VCaP (cell line): ENCODE measurements around the gene HHLA2.

Experiments
- H3K27ac ChIP-seq: fragments of 450-650 bp; 2 replicates; pipeline ENCODE4 v1.5.1; 2017
- TF ChIP-seq, protein P1 (sequence below): fragments of 450-650 bp; conservative IDR thresholded peaks from 2 replicates; pipeline ENCODE4 v1.5.1; 2017; ENCODE audit warnings: mild to moderate bottlenecking, moderate library complexity

HHLA2 gene

DNA sequence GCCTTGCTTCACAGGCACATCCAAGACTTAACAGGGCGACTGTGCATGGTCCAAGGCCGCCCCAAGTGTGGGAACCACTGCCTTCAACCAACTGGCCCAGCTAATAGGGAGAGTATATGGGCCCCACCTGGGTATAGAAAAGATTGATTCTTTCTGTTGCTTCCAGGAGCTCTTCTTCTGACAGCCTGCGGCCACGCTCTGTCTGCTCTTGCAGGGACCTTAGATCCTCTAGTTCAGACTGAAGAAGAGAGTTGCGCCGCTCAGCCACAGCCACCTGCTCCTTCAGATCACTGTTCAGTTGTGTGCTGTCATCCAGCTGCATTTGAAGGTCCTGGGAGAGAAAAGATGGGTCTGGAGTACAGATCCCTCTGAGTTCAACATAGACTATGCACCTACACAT, 102.2 kb downstream of the HHLA2 start:
- TF ChIP-seq, protein P1, sequence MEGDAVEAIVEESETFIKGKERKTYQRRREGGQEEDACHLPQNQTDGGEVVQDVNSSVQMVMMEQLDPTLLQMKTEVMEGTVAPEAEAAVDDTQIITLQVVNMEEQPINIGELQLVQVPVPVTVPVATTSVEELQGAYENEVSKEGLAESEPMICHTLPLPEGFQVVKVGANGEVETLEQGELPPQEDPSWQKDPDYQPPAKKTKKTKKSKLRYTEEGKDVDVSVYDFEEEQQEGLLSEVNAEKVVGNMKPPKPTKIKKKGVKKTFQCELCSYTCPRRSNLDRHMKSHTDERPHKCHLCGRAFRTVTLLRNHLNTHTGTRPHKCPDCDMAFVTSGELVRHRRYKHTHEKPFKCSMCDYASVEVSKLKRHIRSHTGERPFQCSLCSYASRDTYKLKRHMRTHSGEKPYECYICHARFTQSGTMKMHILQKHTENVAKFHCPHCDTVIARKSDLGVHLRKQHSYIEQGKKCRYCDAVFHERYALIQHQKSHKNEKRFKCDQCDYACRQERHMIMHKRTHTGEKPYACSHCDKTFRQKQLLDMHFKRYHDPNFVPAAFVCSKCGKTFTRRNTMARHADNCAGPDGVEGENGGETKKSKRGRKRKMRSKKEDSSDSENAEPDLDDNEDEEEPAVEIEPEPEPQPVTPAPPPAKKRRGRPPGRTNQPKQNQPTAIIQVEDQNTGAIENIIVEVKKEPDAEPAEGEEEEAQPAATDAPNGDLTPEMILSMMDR, result no peak
- no peak overlapping the region for H3K27ac ChIP-seq

DNA sequence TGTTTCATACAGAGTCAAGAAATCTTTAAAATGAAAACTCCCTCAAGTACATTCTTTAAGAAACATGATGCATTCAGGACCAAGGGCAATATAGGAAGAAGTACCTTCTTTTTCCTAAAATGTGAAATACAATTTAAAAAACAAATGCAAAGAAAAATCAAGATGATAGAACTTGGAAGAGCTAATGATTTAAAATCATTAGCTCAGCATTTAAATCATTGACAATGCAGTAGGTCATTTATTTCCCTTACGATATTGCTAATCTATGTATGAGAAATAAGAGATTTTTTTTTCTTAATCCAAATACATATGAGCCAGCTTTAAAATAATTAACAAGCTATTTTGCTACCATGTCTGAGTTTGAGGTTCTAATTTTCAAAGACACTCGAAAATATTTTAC, 105.5 kb downstream of the HHLA2 start:
- TF ChIP-seq, protein P1, result no peak
- H3K27ac ChIP-seq, result peak overlapping the region; percentile 88

DNA sequence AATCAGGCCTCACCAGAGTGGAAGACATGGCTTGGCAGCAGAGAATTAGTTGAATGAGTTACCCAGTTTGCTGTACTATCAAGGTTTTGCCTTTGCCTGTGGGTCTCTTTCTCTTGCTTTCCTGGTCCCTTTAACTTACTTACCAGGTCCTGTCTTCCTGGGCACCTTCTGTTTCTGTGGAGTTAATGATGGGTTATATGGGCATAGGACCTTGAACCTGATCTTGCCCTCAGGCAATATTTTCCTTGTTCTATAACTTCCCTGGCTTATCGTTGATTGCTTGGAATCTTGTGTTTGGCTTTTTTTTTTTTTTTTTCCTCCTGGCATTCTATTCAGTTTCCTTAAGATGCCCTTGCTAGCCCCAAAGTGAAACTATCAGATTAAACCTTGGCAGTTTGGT, 106.8 kb downstream of the HHLA2 start:
- TF ChIP-seq, protein P1, result no peak
- H3K27ac ChIP-seq, result peak overlapping the region; percentile 88

DNA sequence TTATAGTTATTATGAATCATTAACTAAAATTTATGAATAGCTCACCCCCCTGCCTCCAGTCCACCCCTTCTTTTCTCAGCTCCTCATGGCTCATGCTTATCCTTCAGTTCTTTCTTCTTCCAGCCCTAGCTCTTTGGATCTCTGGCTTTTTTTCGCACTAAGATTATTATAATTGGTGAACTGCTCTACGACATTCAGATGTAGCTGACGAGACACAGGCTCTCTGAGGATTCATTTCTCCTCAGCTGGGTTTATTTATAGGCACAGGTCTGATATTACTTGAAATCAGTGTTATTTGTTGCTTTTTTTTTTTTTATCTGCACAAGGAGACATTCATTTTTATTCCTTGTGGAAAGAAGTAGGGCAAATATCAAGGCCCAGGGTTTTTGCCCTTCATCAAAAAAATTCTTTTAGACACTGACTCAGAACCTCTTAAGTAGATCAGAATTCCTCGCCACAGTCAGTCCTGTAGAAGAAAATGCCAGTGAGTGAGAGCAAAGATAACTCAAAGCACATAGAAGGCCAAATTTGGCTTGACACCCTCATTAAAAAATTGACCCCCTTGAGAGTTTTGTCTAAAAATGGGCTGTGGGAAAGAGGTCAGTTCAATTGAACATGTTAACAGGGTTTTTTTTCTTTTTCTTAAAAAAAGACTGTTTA, 107.5 kb downstream of the HHLA2 start:
- TF ChIP-seq, protein P1, result no peak
- peak overlapping the region; percentile 88 for H3K27ac ChIP-seq

DNA sequence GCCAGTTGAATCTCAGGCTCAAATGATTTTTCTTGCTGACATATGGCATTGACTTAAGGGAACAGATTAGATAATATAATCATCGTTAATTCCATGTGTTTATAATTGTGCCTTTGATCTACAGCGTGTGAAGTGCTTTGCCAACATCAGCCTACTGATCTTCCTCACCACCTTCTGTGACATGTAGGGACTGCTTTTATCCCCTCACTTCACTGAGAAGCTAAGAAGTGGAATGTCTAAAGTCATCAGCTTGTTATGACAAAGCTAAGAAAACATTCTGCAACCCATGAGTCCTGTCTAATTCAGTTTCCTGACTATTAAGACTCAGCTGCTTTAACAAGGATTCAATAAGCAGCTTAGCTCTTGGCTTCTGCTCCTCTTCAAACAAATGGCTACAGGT, 108.0 kb downstream of the HHLA2 start:
- peak overlapping the region; percentile 88 for H3K27ac ChIP-seq
- TF ChIP-seq, protein P1, result no peak

DNA sequence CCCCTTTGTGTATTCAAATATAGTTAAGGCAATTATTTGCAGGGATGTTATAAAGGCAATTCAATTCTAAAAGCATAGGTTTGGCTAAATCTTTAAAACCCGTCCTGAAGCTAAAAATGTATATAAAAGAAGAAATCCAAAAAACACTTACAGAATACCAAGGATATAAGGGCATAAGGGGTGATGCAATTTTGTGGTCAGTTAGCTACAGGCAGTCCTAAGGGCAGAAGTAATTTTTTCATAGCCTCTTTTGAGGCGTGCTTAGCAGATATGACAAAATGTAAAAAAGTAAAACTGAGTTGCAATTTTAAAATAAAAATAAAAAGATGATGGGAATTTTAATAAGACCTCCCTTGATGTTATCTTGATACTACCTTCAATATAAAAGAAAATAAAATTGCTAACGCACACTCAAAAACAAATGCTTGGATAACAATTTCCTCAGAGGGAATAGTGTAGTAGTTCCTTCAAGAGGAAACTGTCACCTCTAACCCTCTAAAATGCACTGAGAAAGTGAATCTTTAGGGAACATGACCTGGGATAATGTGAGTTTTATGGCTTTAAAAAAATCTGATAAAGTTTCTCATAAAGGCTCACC, 109.8 kb downstream of the HHLA2 start:
- TF ChIP-seq, protein P1, result no peak
- peak overlapping the region; percentile 88 for H3K27ac ChIP-seq

DNA sequence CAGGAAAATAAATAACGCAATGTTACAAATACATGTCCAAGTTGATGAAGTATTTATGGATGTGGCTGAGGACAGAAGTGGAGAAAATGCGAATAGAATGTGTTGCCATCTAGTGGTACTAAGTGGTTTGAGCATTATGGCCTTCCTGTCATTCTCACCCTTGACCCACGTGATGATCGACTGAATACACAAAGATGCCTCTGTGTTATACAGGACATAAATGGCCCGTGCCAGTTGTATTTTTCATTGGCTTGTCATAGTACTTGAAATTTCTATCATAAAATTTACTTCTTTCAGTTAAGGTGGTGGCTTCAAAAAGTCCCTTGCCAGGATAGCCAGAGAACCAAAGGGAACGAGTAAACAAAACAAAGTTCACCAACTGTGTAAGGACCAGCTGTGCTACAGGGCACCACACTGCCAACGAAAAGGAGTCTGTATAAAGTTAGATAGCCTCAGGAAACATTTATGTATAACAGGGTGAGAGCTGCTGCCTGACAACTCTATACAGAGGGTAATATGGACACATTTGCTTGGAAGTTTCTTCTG, 110.4 kb downstream of the HHLA2 start:
- TF ChIP-seq, protein P1, result peak; percentile 86
- H3K27ac ChIP-seq, result peak overlapping the region; percentile 88
